GM21619 (cell line): ENCODE measurements around the gene PLCD1.

ENCODE experiments used
- ATAC-seq: cut with Tn5 transposase; IDR thresholded peaks from one replicate; pipeline ENCODE4 v1.9.1; 2021; ENCODE audit not compliant: unreplicated experiment

The PLCD1 gene

GRCh38 chr3:38001456-38002081 is 27.9 kb downstream of the PLCD1 start:
- no peak for ATAC-seq

GRCh38 chr3:38000965-38001455 is 28.4 kb downstream of the PLCD1 start:
- no peak for ATAC-seq

- ATAC-seq = no peak
Observed at GRCh38 chr3:38000242-38000916, 29.1 kb downstream of the PLCD1 start.

- no peak for ATAC-seq
Observed at GRCh38 chr3:37999836-38000235, 29.6 kb downstream of the PLCD1 start.

GRCh38 chr3:37997791-37998370 is 31.6 kb downstream of the PLCD1 start:
- no peak for ATAC-seq

GRCh38 chr3:37997342-37997741 is 32.1 kb downstream of the PLCD1 start:
- ATAC-seq = no peak

GRCh38 chr3:37996785-37997301 is 32.6 kb downstream of the PLCD1 start:
- ATAC-seq = peak; percentile 51

GRCh38 chr3:37995652-37996641 is 33.5 kb downstream of the PLCD1 start:
- ATAC-seq = no peak

- ATAC-seq = no peak
Observed at GRCh38 chr3:37994639-37994972, 34.8 kb downstream of the PLCD1 start.

GRCh38 chr3:37993820-37994638 is 35.4 kb downstream of the PLCD1 start:
- ATAC-seq = peak; percentile 65

- ATAC-seq = no peak
Observed at GRCh38 chr3:37993460-37993819, 36.0 kb downstream of the PLCD1 start.

- no peak for ATAC-seq
Observed at GRCh38 chr3:37993067-37993455, 36.4 kb downstream of the PLCD1 start.

GRCh38 chr3:37992271-37993066 is 37.0 kb downstream of the PLCD1 start:
- ATAC-seq = no peak

GRCh38 chr3:37991823-37992222 is 37.6 kb downstream of the PLCD1 start:
- no peak for ATAC-seq

GRCh38 chr3:37991109-37991508 is 38.3 kb downstream of the PLCD1 start:
- ATAC-seq = no peak

- ATAC-seq = no peak
Observed at GRCh38 chr3:37990527-37990926, 38.9 kb downstream of the PLCD1 start, which contains the start of gene VILL. Gene VILL (plus strand): TSS chr3:37990786. CDS start chr3:37993673, 2,887 bp downstream.

- no peak for ATAC-seq
Observed at GRCh38 chr3:37989821-37990480, 39.5 kb downstream of the PLCD1 start.

GRCh38 chr3:37988931-37989525 is 40.4 kb downstream of the PLCD1 start:
- no peak for ATAC-seq
